OCI-LY7 (cell line): Measurements from ENCODE around the gene NFATC2.

Experiments used
- CTCF ChIP-seq: fragments of 200-600 bp; sonication (generic); conservative IDR thresholded peaks from 2 replicates; pipeline ENCODE4 v1.5.1; 2014; ENCODE audit warnings: mild to moderate bottlenecking, antibody characterized with exemption, low read length, moderate library complexity, mixed read lengths
- EZH2phosphoT487 ChIP-seq: fragments of 200-600 bp; sonication (generic); IDR thresholded peaks from 2 replicates; pipeline ENCODE4 v1.6.1; 2018; ENCODE audit warnings: low read depth, borderline replicate concordance, mild to moderate bottlenecking, mixed run types, antibody characterized with exemption, low read length, moderate library complexity, mixed read lengths

GRCh38 chr20:51444922-51445438, 97.5 kb downstream of the NFATC2 start:
- TF ChIP-seq CTCF (no peak), EZH2phosphoT487 (no peak)
